H1 (cell line): Measurements from ENCODE around the gene RAB11FIP3.

ENCODE experiments used
- ATF2 ChIP-seq: IDR thresholded peaks from 2 replicates; pipeline ENCODE4 v1.6.1; 2012; ENCODE audit warnings: low read length, inconsistent platforms
- CHD2 ChIP-seq: IDR thresholded peaks from 2 replicates; pipeline ENCODE4 v1.6.1; 2012; ENCODE audit warnings: low read length, improper control_type of control experiment
- EZH2 ChIP-seq: fragments of 200-600 bp; sonication (generic); IDR thresholded peaks from 2 replicates; pipeline ENCODE4 v1.7.1; 2012; ENCODE audit warnings: low read depth, mild to moderate bottlenecking, moderate library complexity, low read length, inconsistent platforms; ENCODE audit not compliant: severe bottlenecking
- NRF1 ChIP-seq: IDR thresholded peaks from 2 replicates; pipeline ENCODE4 v1.6.1; 2011; ENCODE audit warnings: mild to moderate bottlenecking, low read depth, low read length, improper control_type of control experiment
- POLR2A ChIP-seq, 2 experiments: IDR thresholded peaks; 1 replicate in 1 of 2; 2 replicates in 1 of 2; pipeline ENCODE4 v1.6.1; 2011; ENCODE audit warnings: low read depth in 2 of 2, low read length in 2 of 2, mild to moderate bottlenecking in 2 of 2; ENCODE audit errors: control extremely low read depth in 1 of 2
- POLR2AphosphoS5 ChIP-seq: IDR thresholded peaks from 2 replicates; pipeline ENCODE4 v1.6.1; 2011; ENCODE audit warnings: low read depth, low read length
- SIN3A ChIP-seq, 2 experiments: IDR thresholded peaks in 1 of 2; conservative IDR thresholded peaks in 1 of 2; 2 replicates each; pipeline ENCODE4 v1.6.1; 2011 to 2012; ENCODE audit warnings: low read length in 2 of 2, improper control_type of control experiment in 1 of 2, low read depth in 1 of 2, mild to moderate bottlenecking in 1 of 2
- SP2 ChIP-seq: IDR thresholded peaks from 2 replicates; pipeline ENCODE4 v1.6.1; 2012; ENCODE audit warnings: mild to moderate bottlenecking, low read length, inconsistent platforms
- TAF1 ChIP-seq: IDR thresholded peaks from 2 replicates; pipeline ENCODE4 v1.6.1; 2011; ENCODE audit warnings: mild to moderate bottlenecking, low read depth, low read length
- TF ChIP-seq, protein P1 (sequence below), 3 experiments: IDR thresholded peaks; 1 replicate in 2 of 3; 2 replicates in 1 of 3; pipeline versions ENCODE4 v1.5.1 to v1.6.1; 2011; ENCODE audit warnings: low read length in 3 of 3, mild to moderate bottlenecking in 3 of 3, inconsistent platforms in 2 of 3, low read depth in 1 of 3, moderate library complexity in 1 of 3; ENCODE audit not compliant: insufficient read depth in 1 of 3; ENCODE audit errors: control extremely low read depth in 1 of 3
- TF ChIP-seq, protein P2 (sequence below): IDR thresholded peaks from 2 replicates; pipeline ENCODE4 v1.6.1; 2012; ENCODE audit warnings: inconsistent platforms

GRCh38 chr16:476039-476438, 50.6 kb downstream of the RAB11FIP3 start:
- TF ChIP-seq, protein P1, sequence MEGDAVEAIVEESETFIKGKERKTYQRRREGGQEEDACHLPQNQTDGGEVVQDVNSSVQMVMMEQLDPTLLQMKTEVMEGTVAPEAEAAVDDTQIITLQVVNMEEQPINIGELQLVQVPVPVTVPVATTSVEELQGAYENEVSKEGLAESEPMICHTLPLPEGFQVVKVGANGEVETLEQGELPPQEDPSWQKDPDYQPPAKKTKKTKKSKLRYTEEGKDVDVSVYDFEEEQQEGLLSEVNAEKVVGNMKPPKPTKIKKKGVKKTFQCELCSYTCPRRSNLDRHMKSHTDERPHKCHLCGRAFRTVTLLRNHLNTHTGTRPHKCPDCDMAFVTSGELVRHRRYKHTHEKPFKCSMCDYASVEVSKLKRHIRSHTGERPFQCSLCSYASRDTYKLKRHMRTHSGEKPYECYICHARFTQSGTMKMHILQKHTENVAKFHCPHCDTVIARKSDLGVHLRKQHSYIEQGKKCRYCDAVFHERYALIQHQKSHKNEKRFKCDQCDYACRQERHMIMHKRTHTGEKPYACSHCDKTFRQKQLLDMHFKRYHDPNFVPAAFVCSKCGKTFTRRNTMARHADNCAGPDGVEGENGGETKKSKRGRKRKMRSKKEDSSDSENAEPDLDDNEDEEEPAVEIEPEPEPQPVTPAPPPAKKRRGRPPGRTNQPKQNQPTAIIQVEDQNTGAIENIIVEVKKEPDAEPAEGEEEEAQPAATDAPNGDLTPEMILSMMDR (IDR thresholded peaks at IDR 0.05; ENCODE audit: control extremely low read depth in 1 of 3, insufficient read depth in 1 of 3, low read depth in 1 of 3, low read length in 3 of 3), result peak in 2 of 3 experiments; percentile 11 to 12; a peak in 2 of 4 replicates
- TF ChIP-seq POLR2A (IDR thresholded peaks at IDR 0.05; ENCODE audit: control extremely low read depth in 1 of 2, low read depth in 2 of 2, low read length in 2 of 2) (no peak), NRF1 (no peak), POLR2AphosphoS5 (no peak), SP2 (no peak), ATF2 (no peak), TAF1 (no peak), EZH2 (no peak), SIN3A (conservative IDR thresholded peaks at IDR 0.05 in 1 of 2, IDR thresholded peaks at IDR 0.05 in 1 of 2; ENCODE audit: low read depth in 1 of 2, low read length in 2 of 2) (no peak), CHD2 (no peak)
- TF ChIP-seq, protein P2, sequence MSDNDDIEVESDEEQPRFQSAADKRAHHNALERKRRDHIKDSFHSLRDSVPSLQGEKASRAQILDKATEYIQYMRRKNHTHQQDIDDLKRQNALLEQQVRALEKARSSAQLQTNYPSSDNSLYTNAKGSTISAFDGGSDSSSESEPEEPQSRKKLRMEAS, result no peak
